Kidney epithelial cell (primary cell): ENCODE measurements around the gene OPHN1. TPM values are rescaled to one million over a fixed set of nuclear protein-coding genes. Genes with fewer than 3 reads are reported as not detected.

Experiments
- DNase-seq: peaks from one replicate; pipeline ENCODE4 v3.0.0-alpha.2; 2010; ENCODE audit warnings: low read depth
- H3K27me3 ChIP-seq: 2 replicates; pipeline ENCODE4 v1.6.0; 2011; ENCODE audit warnings: low read length; ENCODE audit not compliant: control insufficient read depth, insufficient read depth
- H3K36me3 ChIP-seq: 2 replicates; pipeline ENCODE4 v1.5.1; 2011; ENCODE audit warnings: low read length; ENCODE audit not compliant: control insufficient read depth, insufficient read depth
- H3K4me3 ChIP-seq: 2 replicates; pipeline ENCODE4 v1.5.1; 2011; ENCODE audit warnings: low read depth, mild to moderate bottlenecking, control low read depth, low read length
- total RNA-seq: library from RNA; depleted of rRNA; stranded (reverse); fragments of >200 nt; gene quantifications from 2 replicates; pipeline ENCODE4 v1.2.3, GENCODE V29; 2015
- TF ChIP-seq, protein P1 (sequence below): IDR thresholded peaks from 2 replicates; pipeline ENCODE4 v1.5.1; 2011; ENCODE audit warnings: mild to moderate bottlenecking, moderate library complexity, low read length, control low read depth, inconsistent platforms; ENCODE audit not compliant: insufficient read depth, poor library complexity, severe bottlenecking

The OPHN1 gene
- total RNA-seq, 1 donor from 2014 or later = 6.9 TPM

DNA sequence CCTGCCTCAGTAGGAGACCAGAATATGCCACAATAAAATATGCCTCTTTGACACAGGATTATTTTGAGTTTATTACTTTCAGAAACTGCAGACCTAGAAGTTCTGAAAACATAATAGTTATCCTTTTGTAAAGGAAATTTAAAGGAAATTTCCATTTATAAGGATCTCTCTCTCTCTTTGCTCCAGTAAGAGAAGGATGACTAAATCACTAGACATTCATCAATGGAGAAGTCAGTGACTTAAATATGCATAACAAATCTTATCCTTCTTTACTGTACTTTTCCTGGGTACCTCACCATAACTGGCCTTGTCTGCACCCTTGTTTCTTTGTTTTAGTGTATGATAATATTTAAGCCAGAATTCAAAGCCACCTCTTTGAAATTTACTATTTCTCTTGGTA is 28.3 kb upstream of the OPHN1 start:
- H3K4me3 ChIP-seq = no peak overlapping the region
- no peak for DNase-seq
- TF ChIP-seq, protein P1, sequence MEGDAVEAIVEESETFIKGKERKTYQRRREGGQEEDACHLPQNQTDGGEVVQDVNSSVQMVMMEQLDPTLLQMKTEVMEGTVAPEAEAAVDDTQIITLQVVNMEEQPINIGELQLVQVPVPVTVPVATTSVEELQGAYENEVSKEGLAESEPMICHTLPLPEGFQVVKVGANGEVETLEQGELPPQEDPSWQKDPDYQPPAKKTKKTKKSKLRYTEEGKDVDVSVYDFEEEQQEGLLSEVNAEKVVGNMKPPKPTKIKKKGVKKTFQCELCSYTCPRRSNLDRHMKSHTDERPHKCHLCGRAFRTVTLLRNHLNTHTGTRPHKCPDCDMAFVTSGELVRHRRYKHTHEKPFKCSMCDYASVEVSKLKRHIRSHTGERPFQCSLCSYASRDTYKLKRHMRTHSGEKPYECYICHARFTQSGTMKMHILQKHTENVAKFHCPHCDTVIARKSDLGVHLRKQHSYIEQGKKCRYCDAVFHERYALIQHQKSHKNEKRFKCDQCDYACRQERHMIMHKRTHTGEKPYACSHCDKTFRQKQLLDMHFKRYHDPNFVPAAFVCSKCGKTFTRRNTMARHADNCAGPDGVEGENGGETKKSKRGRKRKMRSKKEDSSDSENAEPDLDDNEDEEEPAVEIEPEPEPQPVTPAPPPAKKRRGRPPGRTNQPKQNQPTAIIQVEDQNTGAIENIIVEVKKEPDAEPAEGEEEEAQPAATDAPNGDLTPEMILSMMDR = no peak
- no peaks in the 10 kb centered on the region for H3K27me3 ChIP-seq
- no peaks in the 10 kb centered on the region for H3K36me3 ChIP-seq

DNA sequence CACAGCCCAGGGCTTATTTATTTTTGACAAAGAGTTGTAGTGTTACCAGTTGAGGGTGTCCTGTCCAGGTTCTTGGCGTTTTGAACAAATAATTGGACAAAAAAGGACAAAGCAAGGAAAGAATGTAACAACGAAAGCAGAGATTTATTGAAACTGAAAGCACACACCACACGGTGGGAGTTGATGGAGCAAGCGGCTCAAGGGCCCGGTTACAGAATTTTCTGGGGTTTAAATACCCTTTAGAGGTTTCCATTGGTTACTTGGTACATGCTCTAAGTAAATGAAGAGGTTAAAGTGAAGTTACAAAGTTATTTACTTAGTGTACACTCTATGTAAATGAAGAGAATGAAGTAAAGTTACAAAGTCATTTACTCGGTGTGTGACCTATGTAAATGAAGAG is 27.8 kb upstream of the OPHN1 start:
- no peaks in the 10 kb centered on the region for H3K36me3 ChIP-seq
- DNase-seq = no peak

DNA sequence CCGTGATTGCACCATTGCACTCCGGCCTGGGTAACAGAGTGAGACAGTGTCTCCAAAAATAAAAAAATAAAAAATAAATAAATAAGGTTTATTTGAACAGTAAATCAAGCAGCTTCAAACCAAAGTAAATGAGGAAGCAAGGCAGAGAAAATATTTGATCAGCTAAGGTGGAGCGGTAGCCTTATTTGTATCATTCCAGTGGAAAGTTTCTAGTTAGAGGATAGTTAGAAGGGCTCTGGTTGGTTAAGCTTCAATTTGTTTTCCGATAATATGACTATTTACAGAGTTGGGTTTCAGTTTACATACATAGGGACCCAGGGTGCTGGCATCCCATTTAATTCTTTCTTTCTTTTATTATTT is 21.8 kb upstream of the OPHN1 start:
- Histone ChIP-seq H3K27me3 (no peaks in the 10 kb centered on the region), H3K4me3 (no peak overlapping the region), H3K36me3 (no peaks in the 10 kb centered on the region)
- TF ChIP-seq, protein P1 = no peak
- no peak for DNase-seq

More for the DNA sequence above, 27.8 kb upstream of the OPHN1 start:
- no peak overlapping the region for H3K4me3 ChIP-seq
- TF ChIP-seq, protein P1 = no peak
- H3K27me3 ChIP-seq = no peaks in the 10 kb centered on the region

DNA sequence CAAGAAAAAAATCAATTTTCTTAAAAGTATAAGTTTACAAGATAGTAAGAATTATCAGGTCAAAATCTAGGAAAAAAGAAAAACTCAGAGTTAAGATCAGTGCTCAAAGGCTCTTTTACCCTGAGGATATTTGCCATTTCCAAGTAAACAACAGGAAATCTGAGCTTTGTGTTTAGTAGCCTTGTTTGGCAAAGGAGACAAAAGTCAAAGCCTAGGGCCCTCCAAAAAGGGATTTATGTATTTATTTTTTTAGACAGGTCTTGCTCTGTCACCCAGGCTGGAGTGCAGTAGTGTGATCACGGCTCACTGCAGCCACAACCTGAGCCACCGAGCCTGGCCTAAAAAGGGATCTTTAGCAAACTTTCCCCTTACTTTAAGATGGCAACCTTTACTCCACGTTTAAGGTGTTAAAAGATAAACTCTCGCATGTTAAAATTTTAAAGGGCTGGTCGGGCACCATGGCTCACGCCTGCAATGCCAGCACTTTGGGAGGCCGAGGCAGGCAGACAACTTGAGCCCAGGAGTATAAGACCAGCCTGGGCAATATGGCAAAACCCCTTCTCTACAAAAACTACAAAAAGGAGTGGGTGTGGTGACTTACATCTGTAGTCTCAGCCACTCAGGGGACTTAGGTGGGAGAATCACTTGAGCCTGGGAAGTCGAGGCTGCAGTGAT is 21.3 kb upstream of the OPHN1 start:
- TF ChIP-seq, protein P1 = no peak
- no peak overlapping the region for H3K4me3 ChIP-seq
- no peaks in the 10 kb centered on the region for H3K36me3 ChIP-seq
- H3K27me3 ChIP-seq = no peaks in the 10 kb centered on the region
- DNase-seq = no peak

DNA sequence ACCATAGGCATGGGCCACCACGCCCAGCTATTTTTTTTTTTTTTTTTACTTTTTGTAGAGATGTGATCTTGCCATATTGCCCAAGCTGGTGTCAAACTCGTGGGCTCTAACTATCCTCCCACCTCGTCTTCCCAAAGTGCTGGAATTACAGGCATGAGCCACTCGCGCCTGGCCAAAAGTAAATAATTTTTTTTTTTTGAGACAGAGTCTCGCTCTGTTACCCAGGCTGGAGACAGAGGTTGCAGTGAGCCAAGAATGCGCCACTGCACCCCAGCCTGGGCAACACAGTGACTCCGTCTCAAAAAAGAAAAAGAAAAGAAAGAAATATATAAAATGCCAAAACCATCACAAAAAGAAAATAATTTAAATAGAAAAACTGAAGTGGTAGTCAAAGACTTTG is 18.4 kb upstream of the OPHN1 start:
- TF ChIP-seq, protein P1 = no peak
- no peak for DNase-seq
- H3K4me3 ChIP-seq = no peak overlapping the region
- no peaks in the 10 kb centered on the region for H3K27me3 ChIP-seq
- H3K36me3 ChIP-seq = no peaks in the 10 kb centered on the region
